Tibial nerve (tissue), 4 donors: ENCODE data around the gene B4GALT3.
A peak's percentile ranks its signal among the peaks of the same experiment; 100 is the strongest.

Experiments
- CTCF ChIP-seq, 5 experiments: fragments of 200-600 bp in 3 of 5; fragments of 450-650 bp in 2 of 5; sonication (generic) in 3 of 5; IDR thresholded peaks; one replicate each; pipeline ENCODE4 v1.5.1; 2016 to 2019; ENCODE audit warnings: antibody characterized with exemption in 5 of 5, mild to moderate bottlenecking in 3 of 5, moderate library complexity in 2 of 5
- EP300 ChIP-seq, 2 donors: sonication (generic); formaldehyde crosslinking; IDR thresholded peaks; one replicate each; pipeline ENCODE4 v1.6.1; 2017; ENCODE audit warnings: antibody characterized with exemption in 2 of 2, mild to moderate bottlenecking in 1 of 2
- POLR2A ChIP-seq, 2 donors: fragments of 450-650 bp; IDR thresholded peaks; one replicate each; pipeline ENCODE4 v1.6.1; 2017; ENCODE audit warnings: antibody characterized with exemption in 2 of 2, mild to moderate bottlenecking in 2 of 2, moderate library complexity in 2 of 2

GRCh38 chr1:161159087-161159912 is 18.0 kb downstream of the B4GALT3 start, which contains the start of gene USP21:
- peak in 3 of 5 experiments; percentile 19 to 32 (median 22) for TF ChIP-seq CTCF (IDR thresholded peaks at IDR 0.05)
- TF ChIP-seq POLR2A (IDR thresholded peaks at IDR 0.05), result peak; percentile 32 to 63
- TF ChIP-seq EP300 (IDR thresholded peaks at IDR 0.05), result peak; percentile 30 to 90
